ENCODE data around the gene PPP1R12C.
"Not testable (repeated sequence)": the region's sequence is repeated elsewhere in the genome, so short reads cannot be mapped to it uniquely, and the experiment has no call there.

PPP1R12C gene

GRCh38 chr19:55075371-55075998 lies 42.0 kb downstream of the PPP1R12C start, which contains the start of gene EPS8L1:
Gene EPS8L1, plus strand, starts transcription at chr19:55075869. Its CDS starts 576 bp downstream, at chr19:55076445.
- DNase-seq (ENCODE audit: low spot score), result no peak

- DNase-seq (ENCODE audit: low spot score), result no peak
Observed at GRCh38 chr19:55071913-55072312, 45.5 kb downstream of the PPP1R12C start.

GRCh38 chr19:55071129-55071502 lies 46.3 kb downstream of the PPP1R12C start:
- DNase-seq (ENCODE audit: low spot score), result no peak

GRCh38 chr19:55070466-55071128 lies 46.8 kb downstream of the PPP1R12C start:
- no peak for DNase-seq (ENCODE audit: low spot score)

GRCh38 chr19:55069865-55070197 lies 47.6 kb downstream of the PPP1R12C start:
- no peak for DNase-seq (ENCODE audit: low spot score)

GRCh38 chr19:55068950-55069864 lies 48.2 kb downstream of the PPP1R12C start:
- no peak for DNase-seq (ENCODE audit: low spot score)

GRCh38 chr19:55067869-55068268 lies 49.6 kb downstream of the PPP1R12C start:
- no peak for DNase-seq (ENCODE audit: low spot score)

GRCh38 chr19:55066107-55066709 lies 51.2 kb downstream of the PPP1R12C start:
- DNase-seq (ENCODE audit: low spot score), result no peak

- DNase-seq (ENCODE audit: low spot score), result not testable (repeated sequence)
Observed at GRCh38 chr19:55065516-55065915, 51.9 kb downstream of the PPP1R12C start.

GRCh38 chr19:55063492-55063843 lies 54.0 kb downstream of the PPP1R12C start:
- DNase-seq (ENCODE audit: low spot score), result no peak

- peak; percentile 92 for DNase-seq (ENCODE audit: low spot score)
Observed at GRCh38 chr19:55062735-55063491, 54.5 kb downstream of the PPP1R12C start, which contains the start of gene RDH13. Gene RDH13, minus strand, starts transcription at chr19:55063148. Its CDS starts 116 bp downstream, at chr19:55063032.

GRCh38 chr19:55060287-55060686 lies 57.1 kb downstream of the PPP1R12C start:
- DNase-seq (ENCODE audit: low spot score), result not testable (repeated sequence)

- DNase-seq (ENCODE audit: low spot score), result no peak
Observed at GRCh38 chr19:55058781-55059610, 58.4 kb downstream of the PPP1R12C start.

GRCh38 chr19:55056827-55057226 lies 60.6 kb downstream of the PPP1R12C start:
- DNase-seq (ENCODE audit: low spot score), result no peak

GRCh38 chr19:55053735-55054134 lies 63.7 kb downstream of the PPP1R12C start:
- DNase-seq (ENCODE audit: low spot score), result no peak

GRCh38 chr19:55050749-55051532 lies 66.5 kb downstream of the PPP1R12C start:
- DNase-seq (ENCODE audit: low spot score), result no peak

- no peak for DNase-seq (ENCODE audit: low spot score)
Observed at GRCh38 chr19:55048446-55048845, 69.0 kb downstream of the PPP1R12C start.

GRCh38 chr19:55047951-55048350 lies 69.5 kb downstream of the PPP1R12C start:
- DNase-seq (ENCODE audit: low spot score), result no peak

GRCh38 chr19:55046975-55047622 lies 70.3 kb downstream of the PPP1R12C start:
- no peak for DNase-seq (ENCODE audit: low spot score)

Measured in Ammon's horn (tissue), 1 donor.